AG10803 (cell line): ENCODE results near the gene NAT16.

Source experiments
- DNase-seq: peaks from one replicate; pipeline ENCODE4 v3.0.0; 2010; ENCODE audit warnings: low read depth
- H3K4me3 ChIP-seq: 2 replicates; pipeline ENCODE4 v1.5.1; 2011; ENCODE audit warnings: mild to moderate bottlenecking, low read length, control low read depth
- CTCF ChIP-seq: conservative IDR thresholded peaks from 2 replicates; pipeline ENCODE4 v1.5.1; 2011; ENCODE audit warnings: mild to moderate bottlenecking, low read length, control low read depth, inconsistent platforms

Gene NAT16

GRCh38 chr7:101170617-101171441, 9.3 kb downstream of the NAT16 start:
- no peak overlapping the region for H3K4me3 ChIP-seq
- TF ChIP-seq CTCF, result no peak
- DNase-seq, result no peak

GRCh38 chr7:101169838-101170551, 10.1 kb downstream of the NAT16 start:
- peak overlapping the region; percentile 27 for H3K4me3 ChIP-seq
- DNase-seq, result peak; percentile 51
- TF ChIP-seq CTCF, result peak; percentile 82

GRCh38 chr7:101169110-101169837, 10.8 kb downstream of the NAT16 start:
- H3K4me3 ChIP-seq, result peak overlapping the region; percentile 27
- DNase-seq, result no peak
- TF ChIP-seq CTCF, result no peak

GRCh38 chr7:101168412-101169049, 11.6 kb downstream of the NAT16 start:
- H3K4me3 ChIP-seq, result no peak overlapping the region
- TF ChIP-seq CTCF, result no peak

GRCh38 chr7:101167645-101168411, 12.3 kb downstream of the NAT16 start:
- no peak overlapping the region for H3K4me3 ChIP-seq

More at GRCh38 chr7:101168412-101169049, 11.6 kb downstream of the NAT16 start:
- DNase-seq, result no peak

More at GRCh38 chr7:101167645-101168411, 12.3 kb downstream of the NAT16 start:
- TF ChIP-seq CTCF, result no peak
- no peak for DNase-seq
